Islet of Langerhans (tissue), 1 donor: Measurements from ENCODE around the gene COMMD3.

ENCODE experiments used
- FAIRE-seq: peaks from one replicate; lab custom pipeline; 2011; peaks lifted over from hg19 to GRCh38; lab: Jason Lieb, UNC

COMMD3 gene

GRCh38 chr10:22366771-22367170 lies 50.6 kb downstream of the COMMD3 start:
- no peak for FAIRE-seq

DNA sequence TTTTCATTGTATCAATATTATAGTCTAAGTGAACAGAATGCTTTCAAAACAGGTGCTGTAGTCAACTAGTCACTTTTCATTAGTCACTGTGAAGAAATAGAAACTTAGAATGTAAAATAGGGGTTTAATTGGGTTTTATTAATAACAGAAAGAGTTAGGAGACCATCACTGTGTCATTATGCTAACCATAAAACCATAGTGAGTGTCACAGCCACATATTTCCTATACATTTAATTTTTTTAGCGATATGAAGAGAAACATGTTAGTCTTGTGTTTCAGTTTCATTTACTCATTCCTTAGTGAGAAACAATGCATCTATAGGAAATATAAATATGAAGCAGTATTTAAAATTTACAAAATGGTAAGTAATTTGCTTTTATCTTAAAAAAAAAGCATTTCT lies 51.3 kb downstream of the COMMD3 start:
- no peak for FAIRE-seq

DNA sequence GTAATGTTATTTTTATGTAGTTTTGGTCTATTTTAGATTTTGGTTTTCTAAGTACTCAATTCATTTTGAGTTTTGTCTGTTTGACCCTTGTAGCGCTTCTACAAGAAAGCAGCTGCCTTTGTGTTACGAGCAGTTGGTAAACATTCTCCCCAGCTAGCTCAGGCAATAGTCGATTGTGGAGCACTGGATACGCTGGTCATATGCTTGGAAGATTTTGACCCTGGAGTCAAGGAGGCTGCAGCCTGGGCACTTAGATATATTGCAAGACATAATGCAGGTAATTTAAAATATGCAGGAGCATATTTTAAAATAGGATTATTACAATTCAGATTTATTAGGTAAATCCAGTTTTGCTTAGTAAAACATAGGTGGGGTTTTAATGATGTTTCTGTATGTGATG lies 52.2 kb downstream of the COMMD3 start:
- no peak for FAIRE-seq

- no peak for FAIRE-seq
Measured at GRCh38 chr10:22368981-22369380, 52.8 kb downstream of the COMMD3 start.

DNA sequence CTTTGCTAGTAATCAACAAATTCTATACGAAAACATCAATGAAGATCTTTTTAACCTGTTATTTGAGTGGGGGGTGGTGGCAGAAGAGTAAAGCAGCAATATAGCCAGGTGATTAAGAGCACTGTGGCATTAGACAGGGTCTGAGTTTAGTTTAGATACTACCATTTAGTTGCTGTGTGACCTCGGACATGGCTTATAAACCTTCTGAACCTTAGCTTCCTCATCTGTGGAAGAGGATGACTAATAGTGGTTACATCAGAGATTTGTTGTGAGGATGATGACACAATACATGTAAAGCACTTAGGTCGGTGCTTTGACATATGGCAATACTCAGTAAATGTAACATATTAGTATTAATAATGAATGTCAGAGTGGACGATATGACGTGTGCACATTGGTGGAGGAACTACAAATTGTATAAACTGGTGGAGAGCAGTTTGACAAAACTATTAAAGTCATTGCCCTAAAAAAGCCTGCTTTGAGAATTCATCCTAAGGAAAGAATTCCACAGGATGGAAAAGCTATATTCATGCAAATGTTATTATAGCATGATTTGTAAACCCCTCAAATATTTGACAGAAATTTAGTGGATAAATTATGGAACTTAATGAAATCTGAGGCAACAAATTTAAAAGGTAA lies 53.4 kb downstream of the COMMD3 start:
- FAIRE-seq = peak; percentile 9
